ENCODE measurements around the gene FARS2. TPM values are rescaled to one million over a fixed set of nuclear protein-coding genes. Genes with fewer than 3 reads are reported as not detected.
A peak's percentile ranks its signal among the peaks of the same experiment; 100 is the strongest.

FARS2 gene
- total and polyA plus RNA-seq, 2 of the 13 experiments (the other 11 are each of a cell fraction or from before 2014, with no cell fraction given) = 15.4 to 26.0 TPM

- TF ChIP-seq PLSCR1 (CRISPR knock-in tag; IDR thresholded peaks at IDR 0.05; ENCODE audit: borderline replicate concordance) (no peak), CBX1 (IDR thresholded peaks at IDR 0.05; ENCODE audit: low read depth) (no peak), ZMYM3 (CRISPR knock-in tag; IDR thresholded peaks at IDR 0.05) (no peak), NFIC (IDR thresholded peaks at IDR 0.05; ENCODE audit: low read length) (0 out of 2 replicates have a peak, but pooled peaks have one; percentile 39), ZNF776 (CRISPR knock-in tag; IDR thresholded peaks at IDR 0.05) (no peak), KLF11 (CRISPR knock-in tag; IDR thresholded peaks at IDR 0.05) (no peak), RXRA (CRISPR knock-in tag; IDR thresholded peaks at IDR 0.05) (no peak), ATAD3A (CRISPR knock-in tag; IDR thresholded peaks at IDR 0.05) (no peak), ZNF703 (CRISPR knock-in tag; IDR thresholded peaks at IDR 0.05; ENCODE audit: borderline replicate concordance) (no peak), ZNF530 (CRISPR knock-in tag; IDR thresholded peaks at IDR 0.05; ENCODE audit: low read depth) (no peak), PAXIP1 (CRISPR knock-in tag; conservative IDR thresholded peaks at IDR 0.05) (peak; percentile 83), EEA1 (CRISPR knock-in tag; IDR thresholded peaks at IDR 0.05; ENCODE audit: borderline replicate concordance) (no peak), IRX3 (CRISPR knock-in tag; IDR thresholded peaks at IDR 0.05; ENCODE audit: borderline replicate concordance, low read depth) (no peak), HES4 (CRISPR knock-in tag; IDR thresholded peaks at IDR 0.05; ENCODE audit: borderline replicate concordance) (no peak), ZBTB33 (CRISPR knock-in tag; IDR thresholded peaks at IDR 0.05) (no peak), TARDBP (CRISPR knock-in tag; IDR thresholded peaks at IDR 0.05) (peak; percentile 52; the same call in 1 of the 2 replicates)
- TF ChIP-seq, protein P1, sequence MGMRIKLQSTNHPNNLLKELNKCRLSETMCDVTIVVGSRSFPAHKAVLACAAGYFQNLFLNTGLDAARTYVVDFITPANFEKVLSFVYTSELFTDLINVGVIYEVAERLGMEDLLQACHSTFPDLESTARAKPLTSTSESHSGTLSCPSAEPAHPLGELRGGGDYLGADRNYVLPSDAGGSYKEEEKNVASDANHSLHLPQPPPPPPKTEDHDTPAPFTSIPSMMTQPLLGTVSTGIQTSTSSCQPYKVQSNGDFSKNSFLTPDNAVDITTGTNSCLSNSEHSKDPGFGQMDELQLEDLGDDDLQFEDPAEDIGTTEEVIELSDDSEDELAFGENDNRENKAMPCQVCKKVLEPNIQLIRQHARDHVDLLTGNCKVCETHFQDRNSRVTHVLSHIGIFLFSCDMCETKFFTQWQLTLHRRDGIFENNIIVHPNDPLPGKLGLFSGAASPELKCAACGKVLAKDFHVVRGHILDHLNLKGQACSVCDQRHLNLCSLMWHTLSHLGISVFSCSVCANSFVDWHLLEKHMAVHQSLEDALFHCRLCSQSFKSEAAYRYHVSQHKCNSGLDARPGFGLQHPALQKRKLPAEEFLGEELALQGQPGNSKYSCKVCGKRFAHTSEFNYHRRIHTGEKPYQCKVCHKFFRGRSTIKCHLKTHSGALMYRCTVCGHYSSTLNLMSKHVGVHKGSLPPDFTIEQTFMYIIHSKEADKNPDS (CRISPR knock-in tag; IDR thresholded peaks at IDR 0.05) = no peak
- TF ChIP-seq, protein P2, sequence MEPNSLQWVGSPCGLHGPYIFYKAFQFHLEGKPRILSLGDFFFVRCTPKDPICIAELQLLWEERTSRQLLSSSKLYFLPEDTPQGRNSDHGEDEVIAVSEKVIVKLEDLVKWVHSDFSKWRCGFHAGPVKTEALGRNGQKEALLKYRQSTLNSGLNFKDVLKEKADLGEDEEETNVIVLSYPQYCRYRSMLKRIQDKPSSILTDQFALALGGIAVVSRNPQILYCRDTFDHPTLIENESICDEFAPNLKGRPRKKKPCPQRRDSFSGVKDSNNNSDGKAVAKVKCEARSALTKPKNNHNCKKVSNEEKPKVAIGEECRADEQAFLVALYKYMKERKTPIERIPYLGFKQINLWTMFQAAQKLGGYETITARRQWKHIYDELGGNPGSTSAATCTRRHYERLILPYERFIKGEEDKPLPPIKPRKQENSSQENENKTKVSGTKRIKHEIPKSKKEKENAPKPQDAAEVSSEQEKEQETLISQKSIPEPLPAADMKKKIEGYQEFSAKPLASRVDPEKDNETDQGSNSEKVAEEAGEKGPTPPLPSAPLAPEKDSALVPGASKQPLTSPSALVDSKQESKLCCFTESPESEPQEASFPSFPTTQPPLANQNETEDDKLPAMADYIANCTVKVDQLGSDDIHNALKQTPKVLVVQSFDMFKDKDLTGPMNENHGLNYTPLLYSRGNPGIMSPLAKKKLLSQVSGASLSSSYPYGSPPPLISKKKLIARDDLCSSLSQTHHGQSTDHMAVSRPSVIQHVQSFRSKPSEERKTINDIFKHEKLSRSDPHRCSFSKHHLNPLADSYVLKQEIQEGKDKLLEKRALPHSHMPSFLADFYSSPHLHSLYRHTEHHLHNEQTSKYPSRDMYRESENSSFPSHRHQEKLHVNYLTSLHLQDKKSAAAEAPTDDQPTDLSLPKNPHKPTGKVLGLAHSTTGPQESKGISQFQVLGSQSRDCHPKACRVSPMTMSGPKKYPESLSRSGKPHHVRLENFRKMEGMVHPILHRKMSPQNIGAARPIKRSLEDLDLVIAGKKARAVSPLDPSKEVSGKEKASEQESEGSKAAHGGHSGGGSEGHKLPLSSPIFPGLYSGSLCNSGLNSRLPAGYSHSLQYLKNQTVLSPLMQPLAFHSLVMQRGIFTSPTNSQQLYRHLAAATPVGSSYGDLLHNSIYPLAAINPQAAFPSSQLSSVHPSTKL (CRISPR knock-in tag; IDR thresholded peaks at IDR 0.05) = peak; percentile 61
These were observed 25.5 kb upstream of the FARS2 start (continued) for GRCh38 chr6:5235830-5236229.

Data from HepG2 (cell line).